ENCODE data around the gene TTLL9.

The TTLL9 gene

GRCh38 chr20:31857861-31858759 is 12.3 kb upstream of the TTLL9 start:
- DNase-seq, result no peak

DNA sequence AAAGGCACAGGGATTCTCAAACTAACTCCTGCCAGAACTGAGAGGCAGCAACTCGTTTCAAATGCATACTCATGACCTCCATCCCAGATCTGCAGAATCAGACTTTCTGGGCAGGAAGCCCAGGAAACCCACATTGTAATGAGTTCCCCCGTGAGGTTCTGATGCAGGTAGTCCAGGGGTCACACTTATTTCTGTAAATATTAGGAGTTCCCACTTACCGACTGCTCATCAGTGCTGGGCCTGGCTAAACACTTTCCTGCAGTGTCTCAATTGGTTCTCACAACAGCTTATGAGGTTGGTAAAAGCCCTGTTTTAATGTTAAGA is 11.7 kb upstream of the TTLL9 start:
- DNase-seq, result no peak

GRCh38 chr20:31859266-31859997 is 11.0 kb upstream of the TTLL9 start:
- DNase-seq, result no peak

DNA sequence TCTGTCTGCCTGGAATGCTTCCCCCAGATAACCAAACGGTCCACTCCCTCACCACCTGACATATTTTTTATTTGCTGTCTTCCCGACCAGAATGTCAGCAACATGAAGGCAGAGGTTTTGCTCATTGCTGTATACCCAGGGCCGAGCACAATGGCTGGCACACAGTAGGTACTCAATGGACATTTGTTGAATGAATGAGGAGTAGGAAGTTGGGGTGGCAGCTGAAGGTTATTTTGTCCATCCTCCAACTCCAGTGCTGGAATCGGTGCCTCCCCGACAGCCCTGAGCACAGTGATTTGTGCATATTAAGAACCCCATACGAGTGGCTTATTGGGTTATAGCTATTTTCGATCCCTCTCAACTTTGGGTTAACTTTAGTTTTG is 10.4 kb upstream of the TTLL9 start:
- DNase-seq, result no peak

DNA sequence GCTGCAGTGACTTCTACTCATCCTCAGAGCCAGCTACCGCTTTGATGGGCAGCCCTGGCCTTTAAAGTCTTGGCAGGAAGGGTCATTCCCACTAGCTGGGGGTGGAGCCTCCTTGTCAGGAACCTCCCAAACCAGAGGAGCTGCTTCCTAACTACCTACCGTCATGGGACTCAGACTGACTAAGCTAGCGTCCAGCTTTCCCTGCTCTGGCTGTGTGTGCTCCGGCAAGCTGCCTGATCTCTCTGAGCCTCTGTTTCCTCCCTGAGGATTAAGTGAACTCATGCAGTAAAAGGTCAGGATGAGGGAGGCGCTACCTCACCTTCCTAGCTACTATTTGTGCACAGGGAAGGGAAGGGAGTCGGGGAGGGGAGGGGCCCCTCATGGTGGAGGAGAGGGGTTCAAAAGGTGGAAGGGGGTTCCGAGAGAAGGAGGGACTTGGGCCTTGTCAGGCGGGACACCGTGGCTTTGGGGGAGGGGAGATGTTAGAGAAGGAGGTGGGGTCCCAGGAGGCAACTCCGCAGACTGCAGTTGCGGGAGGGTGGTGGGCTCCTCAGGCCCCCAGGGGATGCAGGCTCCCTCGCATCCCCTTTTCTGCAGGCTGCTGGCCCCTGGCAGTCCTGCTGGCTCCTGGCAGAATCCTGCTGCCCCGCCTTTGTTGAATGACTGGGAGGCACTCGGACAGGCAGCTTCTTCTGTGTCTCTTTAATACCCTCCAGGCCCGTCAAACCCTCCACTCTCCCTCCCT is 9.9 kb upstream of the TTLL9 start:
- DNase-seq, result no peak

DNA sequence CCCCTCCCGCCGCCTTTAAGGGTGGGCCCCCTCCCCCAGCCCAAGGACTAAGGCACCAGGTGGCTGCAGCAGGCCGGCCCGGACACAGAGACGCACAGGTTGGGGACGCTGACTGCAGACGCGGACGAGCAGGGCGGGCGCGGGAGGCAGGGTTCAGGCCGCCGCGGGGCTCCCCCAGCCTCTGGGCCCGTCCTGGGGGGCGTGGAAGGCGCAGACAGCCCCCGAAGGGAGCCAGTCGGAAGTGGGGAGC is 9.4 kb upstream of the TTLL9 start:
- DNase-seq, result no peak

DNA sequence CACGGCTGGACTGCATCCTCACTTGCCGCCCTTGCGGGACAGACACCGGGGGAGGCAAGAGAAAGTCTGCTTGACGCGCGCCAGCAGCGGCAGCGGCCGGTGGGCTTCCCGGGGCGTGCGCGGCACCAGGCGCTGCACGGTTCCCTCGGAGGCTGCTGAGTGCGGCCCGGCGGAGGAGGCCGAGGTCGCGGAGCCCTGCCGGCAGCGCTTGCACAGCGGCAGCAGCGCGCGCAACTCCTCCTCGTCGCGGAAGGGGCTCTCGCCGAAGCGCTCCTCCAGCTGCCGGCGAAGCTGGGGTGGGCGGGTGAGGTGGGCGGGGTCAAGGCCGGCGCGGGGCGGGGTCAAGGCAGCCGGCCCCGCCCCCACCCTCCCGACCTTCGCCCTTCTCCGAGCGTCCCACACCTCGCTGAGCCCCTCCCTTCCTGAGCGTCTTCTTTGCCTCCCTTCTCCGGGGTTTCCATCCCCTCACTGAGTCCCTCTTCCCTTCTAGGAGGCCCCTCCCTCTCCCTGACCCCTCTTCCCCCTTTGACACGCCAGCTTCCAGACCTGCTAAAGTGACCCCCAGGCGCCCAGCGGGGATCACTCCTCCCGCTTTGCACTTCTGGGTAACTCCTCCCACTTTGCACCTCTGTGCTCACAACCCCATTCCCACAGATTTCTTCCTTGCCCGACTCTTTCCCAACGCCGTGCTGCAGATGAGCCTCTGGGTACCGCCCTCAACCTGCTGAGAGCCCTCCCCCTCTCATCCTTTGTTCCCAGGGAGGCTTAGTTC is 8.9 kb upstream of the TTLL9 start:
- peak in 23 of 58 donors; percentile 12 to 50 (median 26) for DNase-seq

- DNase-seq, result no peak
These were observed 8.3 kb upstream of the TTLL9 start for GRCh38 chr20:31862157-31862470.

DNA sequence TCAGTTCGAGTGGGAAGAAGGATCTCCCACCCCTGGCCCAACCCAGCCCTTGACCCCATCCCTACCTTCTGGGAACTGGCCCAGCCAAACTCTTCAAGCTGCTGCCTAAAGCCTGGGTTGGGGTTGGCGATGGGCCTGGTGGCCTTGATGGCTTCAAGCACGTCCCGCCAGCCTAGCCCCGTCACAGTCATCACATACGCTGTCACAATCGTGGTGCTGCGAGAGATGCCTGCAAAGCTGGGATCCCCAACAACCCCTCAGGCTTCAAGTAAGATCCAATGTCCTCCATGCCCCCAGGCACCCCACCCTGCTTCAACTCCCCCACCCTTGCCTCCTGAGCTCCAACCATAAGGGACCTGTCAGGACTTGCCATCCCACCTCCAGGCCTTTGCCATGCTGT is 7.9 kb upstream of the TTLL9 start:
- no peak for DNase-seq

DNA sequence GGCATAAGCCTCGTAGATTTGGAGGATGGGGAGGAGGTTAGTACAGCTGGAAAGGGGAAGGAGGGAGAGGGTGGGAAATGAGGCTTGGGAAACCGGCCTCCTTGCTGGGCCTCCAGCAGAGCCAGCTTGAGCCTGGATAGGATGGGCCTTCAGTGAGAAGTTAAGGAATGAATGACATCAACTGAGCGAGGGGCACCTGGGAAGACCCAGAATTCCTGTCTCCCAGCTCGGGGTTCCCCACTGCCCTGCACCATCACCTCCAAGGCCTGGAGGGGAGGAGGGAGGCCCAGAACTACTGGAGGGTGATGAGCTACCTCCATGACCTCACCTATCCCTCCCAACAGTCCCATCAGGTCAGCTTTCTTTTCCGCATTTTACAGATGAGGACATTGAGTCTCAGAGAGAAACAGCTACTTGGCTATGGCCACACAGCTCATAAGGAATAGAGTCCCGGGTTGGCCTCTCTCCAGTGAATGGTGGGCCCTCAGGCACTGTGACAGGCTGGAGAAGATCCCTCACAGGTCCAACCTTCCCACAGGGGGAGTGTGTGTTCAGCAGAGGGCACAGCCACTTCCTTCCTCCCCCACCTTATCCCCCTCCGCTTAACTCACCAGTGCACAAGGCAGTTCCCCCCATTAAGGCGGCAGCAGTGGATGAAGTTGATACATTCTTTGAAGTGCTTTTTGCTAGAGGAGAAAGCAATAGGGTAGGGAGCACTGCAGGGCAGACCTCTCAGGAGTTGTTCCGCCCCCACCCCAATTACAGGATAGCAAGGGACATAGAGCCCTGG is 6.9 kb upstream of the TTLL9 start:
- DNase-seq, result no peak

DNA sequence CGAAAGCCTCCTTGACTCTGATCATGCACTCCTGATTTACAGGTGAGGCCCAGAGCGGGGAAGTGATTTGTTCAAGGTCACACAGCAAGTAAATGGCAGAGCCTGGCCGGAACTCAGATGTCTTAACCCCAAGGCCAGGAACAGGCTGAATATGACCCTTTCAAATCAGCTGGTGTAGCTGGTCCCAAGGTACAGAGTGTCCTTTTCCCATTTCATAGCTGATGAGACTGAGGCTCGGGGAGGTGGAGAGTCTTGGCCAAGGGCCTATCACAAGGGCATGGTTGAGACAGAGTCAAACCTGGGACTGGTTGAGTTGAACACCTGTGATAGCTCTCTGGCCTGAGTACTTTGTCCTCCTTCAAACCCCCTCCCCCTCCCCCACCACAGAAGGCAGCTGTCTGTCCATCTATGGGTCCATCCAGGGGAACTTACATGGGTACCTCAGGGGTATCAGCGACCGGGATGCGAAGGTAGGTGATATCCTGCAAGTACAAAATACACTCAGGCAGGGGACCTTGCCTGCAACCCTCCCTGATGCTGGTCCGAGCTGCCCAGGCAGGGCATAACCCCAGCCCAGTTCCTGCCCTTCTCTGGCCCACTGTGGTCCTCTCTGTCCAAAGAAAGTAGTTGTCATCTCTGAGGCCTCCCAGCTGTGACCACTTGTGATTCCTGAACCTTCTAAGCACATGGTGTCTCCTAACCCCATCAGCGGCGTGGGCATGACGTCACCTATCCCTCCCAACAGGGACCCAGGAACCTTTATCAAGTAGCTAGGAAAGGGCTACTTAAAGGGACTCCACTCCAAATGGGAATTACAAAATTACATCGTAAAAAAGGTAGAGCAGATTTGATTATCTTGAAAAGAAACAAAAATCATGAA is 5.7 kb upstream of the TTLL9 start:
- DNase-seq, result no peak

DNA sequence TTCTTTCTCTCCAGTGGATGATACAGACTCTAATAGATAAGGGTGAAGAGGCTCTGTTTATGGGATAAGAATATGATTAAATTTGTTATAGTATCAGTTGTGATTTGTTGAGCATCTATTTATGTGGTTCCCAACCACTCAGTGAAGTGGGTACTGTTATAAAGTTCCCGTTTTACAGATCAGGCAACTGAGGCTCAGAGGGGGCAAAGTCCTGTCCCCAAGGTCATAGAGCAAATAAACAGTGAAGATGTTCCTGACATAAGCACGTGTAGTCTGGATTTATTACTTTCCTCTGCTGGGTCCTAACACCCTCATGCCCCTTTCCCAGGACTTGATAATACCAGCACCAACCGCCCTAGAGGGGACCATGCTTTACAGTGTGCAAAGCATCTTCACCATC is 4.2 kb upstream of the TTLL9 start:
- DNase-seq, result no peak

- DNase-seq, result no peak
These were observed 1.4 kb upstream of the TTLL9 start for GRCh38 chr20:31868853-31869672.

- DNase-seq, result no peak
These were observed 827 bp upstream of the TTLL9 start for GRCh38 chr20:31869673-31869941.

- peak in 1 of 58 donors; percentile 39 for DNase-seq
These were observed 538 bp downstream of the TTLL9 start for GRCh38 chr20:31870726-31871617.

DNA sequence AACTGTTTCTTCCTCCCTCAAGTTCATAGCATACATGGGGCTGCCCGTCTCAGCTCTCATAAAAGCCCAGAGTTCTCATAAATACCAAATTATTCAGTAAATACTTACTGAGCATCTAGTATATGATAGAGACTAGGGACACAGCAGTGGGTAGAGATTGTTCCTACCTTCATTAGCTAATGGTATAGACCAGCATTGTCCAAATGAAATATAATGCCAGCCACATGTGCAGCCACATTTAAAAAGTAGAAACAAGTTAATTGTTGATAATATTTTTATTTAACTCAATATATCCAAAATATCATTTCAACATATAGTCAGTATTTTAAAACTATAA is 1.2 kb downstream of the TTLL9 start:
- no peak for DNase-seq

GRCh38 chr20:31872406-31872805 is 2.0 kb downstream of the TTLL9 start:
- no peak for DNase-seq

DNA sequence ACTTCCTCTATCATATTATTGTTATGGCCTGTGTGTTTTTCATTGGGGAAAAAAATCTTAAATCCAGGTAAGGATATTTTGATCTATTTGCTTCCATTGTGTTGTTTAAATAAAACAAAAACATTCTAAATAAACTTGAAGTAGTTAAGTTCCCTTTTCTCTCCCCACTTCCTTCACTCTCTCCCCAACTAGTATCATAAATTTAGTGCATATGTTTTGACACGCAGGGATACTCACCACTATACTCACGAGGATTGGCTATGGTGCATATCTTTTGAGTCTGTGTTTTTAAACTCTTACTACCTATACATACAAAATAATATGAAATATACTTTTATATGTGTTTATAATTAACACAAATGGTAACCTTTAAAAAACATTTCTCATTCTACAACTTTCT is 5.2 kb downstream of the TTLL9 start:
- DNase-seq, result no peak

Measured in anterior cingulate cortex (tissue), 58 donors.